GM21529 (cell line): ENCODE data around the gene FAM89A.
"Not testable (repeated sequence)": the region's sequence is repeated elsewhere in the genome, so short reads cannot be mapped to it uniquely, and the experiment has no call there.

Experiments used
- ATAC-seq: cut with Tn5 transposase; IDR thresholded peaks from one replicate; pipeline ENCODE4 v1.9.1; 2021; ENCODE audit not compliant: unreplicated experiment

Gene FAM89A

GRCh38 chr1:231057410-231057809, 17.4 kb upstream of the FAM89A start:
- ATAC-seq = no peak

GRCh38 chr1:231055271-231055670, 15.2 kb upstream of the FAM89A start:
- ATAC-seq = no peak

- ATAC-seq = peak; percentile 84
These were observed 13.6 kb upstream of the FAM89A start for GRCh38 chr1:231053493-231054162.

DNA sequence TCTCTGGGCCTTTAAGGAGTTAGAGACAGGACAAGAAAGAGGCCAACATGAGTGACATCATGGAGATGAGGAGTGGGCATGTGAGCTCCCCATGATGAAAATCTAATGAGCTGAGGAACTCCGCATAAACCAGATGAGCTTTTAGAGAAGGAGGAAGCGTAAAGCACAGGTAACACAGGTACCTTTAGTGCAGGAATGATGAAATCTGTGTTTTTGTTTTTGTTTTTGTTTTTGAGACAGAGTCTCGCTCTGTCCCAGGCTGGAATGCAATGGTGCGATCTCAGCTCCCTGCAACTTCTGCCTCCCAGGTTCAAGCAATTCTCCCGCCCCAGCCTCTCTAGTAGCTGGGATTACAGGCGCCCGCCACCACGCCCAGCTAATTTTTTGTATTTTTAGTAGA, 12.7 kb upstream of the FAM89A start:
- ATAC-seq = no peak

DNA sequence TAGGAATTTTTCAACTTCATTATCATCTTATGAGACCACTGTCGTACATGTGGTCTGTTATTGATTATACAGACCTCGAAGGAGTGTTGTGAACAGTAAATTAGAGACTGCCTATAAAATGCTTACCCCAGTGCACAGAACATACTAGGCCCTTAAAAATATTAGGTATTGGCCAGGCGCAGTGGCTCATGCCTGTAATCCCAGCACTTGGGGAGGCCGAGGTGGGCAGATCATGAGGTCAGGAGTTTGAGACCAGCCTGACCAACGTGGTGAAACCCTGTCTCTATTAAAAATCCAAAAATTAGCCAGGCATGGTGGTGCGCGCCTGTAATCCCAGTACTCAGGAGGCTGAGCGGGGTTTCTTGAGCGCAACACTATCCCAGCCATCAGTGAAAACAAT, 10.9 kb upstream of the FAM89A start:
- ATAC-seq = not testable (repeated sequence)

DNA sequence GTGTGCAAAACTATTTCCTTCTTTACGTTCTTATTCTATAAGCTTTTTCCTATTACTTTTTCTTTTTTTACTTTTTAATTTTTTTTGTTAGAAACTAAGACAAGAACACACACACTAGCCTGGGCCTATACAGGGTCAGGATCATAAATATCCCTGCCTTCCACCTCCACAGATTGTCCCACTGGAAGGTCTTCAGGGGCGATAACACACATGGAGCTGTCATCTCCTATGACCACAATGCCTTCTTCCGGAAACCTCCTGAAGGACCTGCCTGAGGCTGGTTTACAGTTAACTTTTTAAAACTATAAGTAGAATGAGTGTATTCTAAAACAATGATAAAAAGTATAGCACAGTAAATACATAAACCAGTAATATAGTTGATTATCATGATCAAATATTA, 10.3 kb upstream of the FAM89A start:
- ATAC-seq = no peak

DNA sequence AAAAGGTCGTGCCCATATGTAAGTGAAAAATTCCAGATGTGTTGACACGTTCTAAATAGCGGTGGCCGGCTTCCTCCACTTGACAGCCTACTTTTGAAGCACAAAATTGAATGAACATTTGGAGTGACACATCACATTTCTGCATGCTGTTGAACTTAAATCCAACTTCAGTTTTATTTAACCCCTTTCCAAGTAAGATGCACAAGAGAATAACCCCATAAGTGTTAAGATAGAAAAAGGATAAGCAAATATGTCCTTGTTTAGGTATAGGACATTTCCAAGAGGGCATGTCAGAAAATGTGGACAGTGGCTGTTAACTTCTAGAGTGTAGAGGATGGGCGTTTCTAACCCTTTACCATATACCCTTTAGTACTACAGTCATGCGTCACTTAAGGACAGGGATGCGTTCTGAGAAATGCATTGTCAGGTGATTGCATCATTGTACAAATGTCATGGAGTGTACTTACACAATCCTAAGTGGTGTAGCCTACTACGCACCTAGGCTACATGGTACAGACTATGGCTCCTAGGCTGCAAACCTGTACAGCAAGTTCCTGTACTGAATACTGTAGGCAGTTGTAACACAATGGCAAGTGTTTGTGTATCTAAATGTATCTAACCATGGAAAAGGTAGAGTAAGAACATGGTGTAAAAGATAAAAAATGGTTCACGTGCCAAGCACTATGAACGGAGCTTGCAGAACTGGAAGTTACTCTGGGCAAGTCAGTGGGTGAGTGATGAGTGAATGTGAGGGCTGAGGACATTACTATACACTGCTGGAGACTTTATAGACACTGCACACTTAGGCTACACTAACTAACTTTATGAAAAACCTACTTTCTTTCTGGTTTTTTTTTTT, 9.3 kb upstream of the FAM89A start:
- ATAC-seq = no peak

GRCh38 chr1:231048419-231048818, 8.4 kb upstream of the FAM89A start:
- ATAC-seq = not testable (repeated sequence)

DNA sequence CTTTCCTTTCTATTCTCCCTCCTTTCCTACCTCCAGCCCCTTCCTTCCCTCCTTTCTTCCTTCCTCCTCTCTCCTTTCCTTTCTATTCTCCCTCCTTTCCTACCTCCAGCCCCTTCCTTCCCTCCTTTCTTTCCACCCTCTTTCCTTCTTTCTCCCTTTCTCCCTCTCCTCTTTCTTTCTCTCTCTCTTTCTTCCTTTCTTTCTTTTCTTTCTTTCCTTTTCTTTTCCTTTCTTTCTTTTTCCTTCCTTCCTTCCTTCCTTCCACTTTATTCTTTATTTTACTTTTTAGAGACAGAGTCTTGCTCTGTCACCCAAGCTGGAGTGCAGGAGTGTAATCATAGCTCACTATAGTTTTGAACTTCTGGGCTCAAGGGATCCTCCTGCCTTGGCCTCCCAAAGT, 7.5 kb upstream of the FAM89A start:
- not testable (repeated sequence) for ATAC-seq

DNA sequence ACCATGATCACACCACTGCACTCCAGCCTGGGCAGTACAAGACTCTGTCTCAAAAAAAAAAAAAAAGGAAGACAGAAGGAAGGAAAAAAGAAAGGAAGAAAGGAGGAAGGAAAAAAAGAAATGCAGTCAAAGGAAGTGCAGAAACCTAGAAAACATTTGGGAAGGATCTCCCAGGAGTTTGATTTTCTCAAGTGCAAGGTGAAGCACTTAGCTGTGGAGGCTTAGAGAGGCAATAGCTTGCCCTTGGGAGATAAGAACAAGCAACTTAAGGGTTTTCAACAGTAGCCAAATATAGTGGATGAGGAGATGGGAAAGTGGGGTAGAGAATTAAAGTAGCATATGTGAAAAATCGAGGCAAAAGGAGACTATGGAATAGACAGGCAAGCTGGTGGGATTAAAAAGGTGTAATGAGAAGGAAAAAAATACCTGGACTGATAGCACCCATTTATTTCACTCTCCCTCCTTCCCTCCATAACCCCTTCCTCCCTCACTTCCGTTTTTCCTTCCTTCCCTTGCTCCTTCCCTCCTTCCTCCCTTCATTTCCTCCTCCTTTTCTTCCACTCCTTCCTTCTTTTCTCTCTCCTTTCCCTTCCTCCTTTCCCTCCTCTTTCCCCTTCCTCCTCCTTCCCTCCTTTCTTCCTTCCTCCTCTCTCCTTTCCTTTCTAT, 6.8 kb upstream of the FAM89A start:
- no peak for ATAC-seq

GRCh38 chr1:231045921-231046729, 6.1 kb upstream of the FAM89A start:
- not testable (repeated sequence) for ATAC-seq

GRCh38 chr1:231045286-231045685, 5.2 kb upstream of the FAM89A start:
- ATAC-seq = no peak

DNA sequence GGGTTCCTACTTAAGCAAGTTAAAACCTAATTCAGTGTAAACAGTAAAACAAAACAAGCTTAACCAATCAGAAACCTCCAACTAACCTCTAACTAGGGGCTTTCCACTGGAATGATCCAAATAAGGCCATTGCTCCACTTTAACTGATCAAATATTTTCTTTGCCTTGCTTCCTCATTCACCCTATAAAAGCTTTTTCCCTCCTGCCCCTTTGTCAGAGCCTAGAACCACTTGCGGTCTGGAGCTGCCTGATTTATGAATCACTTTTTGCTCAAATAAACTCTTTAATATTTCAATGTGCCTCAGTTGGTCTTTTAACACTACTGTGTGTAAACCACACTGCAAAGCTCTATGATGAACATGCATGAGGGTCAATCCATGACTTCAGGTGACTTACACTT, 4.5 kb upstream of the FAM89A start:
- ATAC-seq = no peak

DNA sequence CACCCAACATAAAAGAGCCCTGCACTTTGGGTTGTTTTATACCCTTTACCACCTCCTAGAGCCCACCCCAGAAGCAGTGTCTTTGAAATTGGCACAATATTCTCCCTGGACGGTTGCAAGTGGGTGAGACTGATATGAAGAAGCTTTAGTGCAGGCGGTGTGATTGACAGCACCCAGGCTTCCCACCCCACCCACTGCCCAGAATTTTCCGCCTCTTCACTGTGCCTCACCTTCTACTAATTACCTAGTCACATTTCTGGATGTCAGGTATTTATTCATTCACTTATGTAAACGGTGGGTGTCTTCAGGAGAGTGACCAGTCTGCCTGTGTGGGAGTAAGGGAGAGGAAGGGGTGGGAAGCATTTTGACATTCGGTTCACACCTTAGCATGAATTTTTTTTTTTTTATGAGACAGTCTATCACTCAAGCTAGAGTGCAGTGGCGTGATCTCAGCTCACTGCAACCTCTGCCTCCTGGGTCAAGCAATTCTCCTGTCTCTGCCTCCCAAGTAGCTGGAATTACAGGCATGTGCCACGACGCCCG, 1.7 kb upstream of the FAM89A start:
- ATAC-seq = no peak

DNA sequence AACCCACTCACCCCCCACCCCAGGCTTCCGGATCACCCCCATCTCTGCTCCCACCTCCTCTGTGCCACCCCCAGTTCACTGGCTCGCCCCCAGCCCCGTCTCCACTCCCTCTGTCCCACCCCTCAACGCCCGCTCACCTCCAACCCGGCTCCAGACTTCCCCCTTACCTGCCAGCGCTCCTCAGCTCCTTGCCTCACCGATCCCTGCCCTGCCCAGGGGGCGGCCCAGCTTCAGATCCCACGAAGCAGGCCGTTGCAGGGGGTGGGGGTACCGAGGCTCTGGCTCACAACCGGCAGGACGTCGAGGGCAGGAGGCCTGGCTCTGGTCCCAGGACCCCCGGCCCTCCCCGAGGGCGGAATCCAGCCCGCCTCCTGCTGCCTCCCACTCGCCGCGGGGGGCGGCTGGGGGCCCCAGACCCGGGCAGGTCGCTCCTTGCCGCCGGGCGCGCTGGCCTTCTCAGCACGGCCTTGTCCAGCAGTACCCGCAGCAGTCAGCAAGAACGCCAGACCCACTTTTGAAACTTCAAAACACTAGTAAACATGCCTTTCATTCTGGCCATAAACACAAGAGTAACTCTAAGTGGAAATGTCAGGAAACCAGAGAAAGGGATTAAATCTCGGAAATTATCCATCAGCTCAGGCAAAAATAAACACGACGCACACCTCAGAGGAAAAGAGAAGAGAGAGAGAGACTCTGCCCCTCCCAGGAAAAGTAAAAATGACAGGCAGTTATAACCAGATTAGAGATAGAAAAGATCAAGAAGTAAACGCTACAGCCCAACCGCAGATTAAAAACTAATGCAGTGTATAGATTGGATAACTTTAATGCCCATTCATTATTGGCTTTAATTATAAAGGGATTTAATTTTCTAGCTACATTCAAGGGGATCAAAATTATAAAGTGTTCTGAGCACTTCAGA, 1.0 kb upstream of the FAM89A start:
- ATAC-seq = no peak

- ATAC-seq = peak; percentile 47
These were observed 664 bp downstream of the FAM89A start for GRCh38 chr1:231039161-231040018.

- no peak for ATAC-seq
These were observed 2.2 kb downstream of the FAM89A start for GRCh38 chr1:231037585-231038517.

- no peak for ATAC-seq
These were observed 3.6 kb downstream of the FAM89A start for GRCh38 chr1:231036416-231036815.
